ENCODE results near the gene VPS37B.

VPS37B gene

GRCh38 chr12:122865268-122866231, 30.4 kb downstream of the VPS37B start:
- TF ChIP-seq CTCF (IDR thresholded peaks at IDR 0.05; ENCODE audit: control insufficient read depth, insufficient read depth, low read depth, low read length, missing control alignments) = peak; percentile 34
- DNase-seq (ENCODE audit: low read depth) = no peak
- H3K4me3 ChIP-seq (ENCODE audit: control insufficient read depth, low read depth, low read length) = no peak overlapping the region

GRCh38 chr12:122864894-122865253, 31.1 kb downstream of the VPS37B start:
- no peak for TF ChIP-seq CTCF (IDR thresholded peaks at IDR 0.05; ENCODE audit: control insufficient read depth, insufficient read depth, low read depth, low read length, missing control alignments)
- DNase-seq (ENCODE audit: low read depth) = no peak
- H3K4me3 ChIP-seq (ENCODE audit: control insufficient read depth, low read depth, low read length) = no peak overlapping the region

GRCh38 chr12:122862872-122863701, 32.8 kb downstream of the VPS37B start:
- no peak overlapping the region for H3K4me3 ChIP-seq (ENCODE audit: control insufficient read depth, low read depth, low read length)

GRCh38 chr12:122862110-122862634, 33.8 kb downstream of the VPS37B start:
- no peak for TF ChIP-seq CTCF (IDR thresholded peaks at IDR 0.05; ENCODE audit: control insufficient read depth, insufficient read depth, low read depth, low read length, missing control alignments)
- DNase-seq (ENCODE audit: low read depth) = no peak

More at GRCh38 chr12:122862872-122863701, 32.8 kb downstream of the VPS37B start:
- no peak for DNase-seq (ENCODE audit: low read depth)
- no peak for TF ChIP-seq CTCF (IDR thresholded peaks at IDR 0.05; ENCODE audit: control insufficient read depth, insufficient read depth, low read depth, low read length, missing control alignments)

GRCh38 chr12:122861587-122861970, 34.3 kb downstream of the VPS37B start:
- no peak for DNase-seq (ENCODE audit: low read depth)
- no peak for TF ChIP-seq CTCF (IDR thresholded peaks at IDR 0.05; ENCODE audit: control insufficient read depth, insufficient read depth, low read depth, low read length, missing control alignments)
- H3K4me3 ChIP-seq (ENCODE audit: control insufficient read depth, low read depth, low read length) = no peak overlapping the region

More at GRCh38 chr12:122862110-122862634, 33.8 kb downstream of the VPS37B start:
- H3K4me3 ChIP-seq (ENCODE audit: control insufficient read depth, low read depth, low read length) = no peak overlapping the region

GRCh38 chr12:122860854-122861586, 34.9 kb downstream of the VPS37B start:
- no peak for DNase-seq (ENCODE audit: low read depth)
- no peak for TF ChIP-seq CTCF (IDR thresholded peaks at IDR 0.05; ENCODE audit: control insufficient read depth, insufficient read depth, low read depth, low read length, missing control alignments)
- no peak overlapping the region for H3K4me3 ChIP-seq (ENCODE audit: control insufficient read depth, low read depth, low read length)

Data from AG09309 (cell line).